Karpas-422 (cell line): ENCODE data around the gene OSTF1. TPM values are rescaled to one million over a fixed set of nuclear protein-coding genes. Genes with fewer than 3 reads are reported as not detected.

Source experiments
- DNase-seq: peaks from one replicate; pipeline ENCODE4 v3.0.0-alpha.2; 2015
- H2AFZ ChIP-seq: fragments of 200-600 bp; sonication (generic); 2 replicates; pipeline ENCODE4 v1.6.1; 2014; ENCODE audit warnings: antibody characterized with exemption, low read length, mixed read lengths
- H3K27ac ChIP-seq: fragments of 200-600 bp; sonication (generic); 2 replicates; pipeline ENCODE4 v1.5.1; 2014; ENCODE audit warnings: mild to moderate bottlenecking, low read length, moderate library complexity
- H3K27me3 ChIP-seq: fragments of 200-600 bp; sonication (generic); 2 replicates; pipeline ENCODE4 v1.6.1; 2014; ENCODE audit warnings: low read length, mixed read lengths
- H3K36me3 ChIP-seq: fragments of 200-600 bp; sonication (generic); 2 replicates; pipeline ENCODE4 v1.6.1; 2014; ENCODE audit warnings: low read length, mixed read lengths; ENCODE audit not compliant: insufficient read depth
- H3K4me1 ChIP-seq: fragments of 200-600 bp; sonication (generic); 2 replicates; pipeline ENCODE4 v1.6.1; 2014; ENCODE audit warnings: mild to moderate bottlenecking, low read length, mixed read lengths
- H3K4me2 ChIP-seq: fragments of 200-600 bp; sonication (generic); 2 replicates; pipeline ENCODE4 v1.6.1; 2014; ENCODE audit warnings: low read length, low read depth, mild to moderate bottlenecking; ENCODE audit not compliant: poor library complexity, severe bottlenecking
- H3K4me3 ChIP-seq: fragments of 200-600 bp; sonication (generic); 2 replicates; pipeline ENCODE4 v1.5.1; 2014; ENCODE audit warnings: mild to moderate bottlenecking, antibody characterized with exemption, low read length, mixed read lengths
- H3K79me2 ChIP-seq: fragments of 200-600 bp; sonication (generic); 2 replicates; pipeline ENCODE4 v1.6.1; 2014; ENCODE audit warnings: mild to moderate bottlenecking, low read length, mixed read lengths
- H3K9ac ChIP-seq: fragments of 200-600 bp; sonication (generic); 2 replicates; pipeline ENCODE4 v1.6.0; 2014; ENCODE audit warnings: low read length
- H3K9me2 ChIP-seq: fragments of 200-600 bp; sonication (generic), shearing (Covaris generic); replicated peaks from 2 replicates; pipeline ENCODE4 v1.6.0; 2014; ENCODE audit warnings: mild to moderate bottlenecking, low read length, moderate library complexity; ENCODE audit not compliant: insufficient read depth
- H3K9me3 ChIP-seq: fragments of 300-700, 200-600 bp; sonication (generic); 2 replicates; pipeline ENCODE4 v1.6.1; 2014; ENCODE audit warnings: low read length, mixed read lengths
- H4K20me1 ChIP-seq: fragments of 200-600 bp; sonication (generic); 2 replicates; pipeline ENCODE4 v1.6.1; 2014; ENCODE audit warnings: mild to moderate bottlenecking, antibody characterized with exemption, low read length, low read depth; ENCODE audit not compliant: insufficient read depth
- total RNA-seq: library from RNA; depleted of rRNA; stranded (reverse); fragments of >200 nt; shearing (Covaris generic); gene quantifications from 2 replicates; pipeline ENCODE4 v1.2.3, GENCODE V29; 2014; ENCODE audit warnings: low replicate concordance

Gene OSTF1
- total RNA-seq, 1 experiment from 2014 or later, result 56.1 TPM

- Histone ChIP-seq H3K4me3 (no peak overlapping the region), H3K9ac (no peak overlapping the region), H3K4me1 (no peaks in the 10 kb centered on the region), H3K4me2 (no peak overlapping the region), H3K27me3 (no peaks in the 10 kb centered on the region), H3K36me3 (no peaks in the 10 kb centered on the region), H3K27ac (no peak overlapping the region), H2AFZ (no peak overlapping the region), H3K79me2 (peaks cover 90% of the 10 kb centered on the region), H3K9me3 (no peaks in the 10 kb centered on the region), H3K9me2 (no peaks in the 10 kb centered on the region), H4K20me1 (no peaks in the 10 kb centered on the region)
- no peak for DNase-seq
Measured at GRCh38 chr9:75105019-75105540, 16.8 kb downstream of the OSTF1 start.

- Histone ChIP-seq H3K4me1 (no peaks in the 10 kb centered on the region), H3K27ac (no peak overlapping the region), H3K27me3 (no peaks in the 10 kb centered on the region), H2AFZ (no peak overlapping the region), H3K9ac (no peak overlapping the region), H3K9me2 (no peaks in the 10 kb centered on the region), H3K9me3 (no peaks in the 10 kb centered on the region), H3K4me3 (no peak overlapping the region), H4K20me1 (no peaks in the 10 kb centered on the region), H3K79me2 (peaks cover 90% of the 10 kb centered on the region), H3K4me2 (no peak overlapping the region), H3K36me3 (no peaks in the 10 kb centered on the region)
- no peak for DNase-seq
Measured at GRCh38 chr9:75105841-75106240, 17.5 kb downstream of the OSTF1 start.

GRCh38 chr9:75106857-75107256, 18.5 kb downstream of the OSTF1 start:
- H3K36me3 ChIP-seq, result no peaks in the 10 kb centered on the region
- H3K27me3 ChIP-seq, result no peaks in the 10 kb centered on the region
- no peak overlapping the region for H3K9ac ChIP-seq
- no peak for DNase-seq
- no peaks in the 10 kb centered on the region for H4K20me1 ChIP-seq
- no peaks in the 10 kb centered on the region for H3K9me3 ChIP-seq
- H3K9me2 ChIP-seq, result no peaks in the 10 kb centered on the region
- H2AFZ ChIP-seq, result no peak overlapping the region
- no peaks in the 10 kb centered on the region for H3K4me1 ChIP-seq
- no peak overlapping the region for H3K27ac ChIP-seq
- no peak overlapping the region for H3K4me3 ChIP-seq
- peaks cover 89% of the 10 kb centered on the region for H3K79me2 ChIP-seq
- H3K4me2 ChIP-seq, result no peak overlapping the region

- H3K4me2 ChIP-seq, result no peak overlapping the region
- H3K36me3 ChIP-seq, result no peaks in the 10 kb centered on the region
- peaks cover 90% of the 10 kb centered on the region for H3K79me2 ChIP-seq
- no peaks in the 10 kb centered on the region for H3K9me2 ChIP-seq
- H3K27me3 ChIP-seq, result no peaks in the 10 kb centered on the region
- no peak overlapping the region for H3K9ac ChIP-seq
- H4K20me1 ChIP-seq, result no peaks in the 10 kb centered on the region
- H3K9me3 ChIP-seq, result no peaks in the 10 kb centered on the region
- no peak for DNase-seq
- H3K27ac ChIP-seq, result no peak overlapping the region
- H3K4me3 ChIP-seq, result no peak overlapping the region
- H2AFZ ChIP-seq, result no peak overlapping the region
- no peaks in the 10 kb centered on the region for H3K4me1 ChIP-seq
Measured at GRCh38 chr9:75108571-75108970, 20.3 kb downstream of the OSTF1 start.

- no peaks in the 10 kb centered on the region for H3K27me3 ChIP-seq
- H3K4me3 ChIP-seq, result no peak overlapping the region
- no peaks in the 10 kb centered on the region for H3K9me2 ChIP-seq
- no peak overlapping the region for H2AFZ ChIP-seq
- no peak for DNase-seq
- no peak overlapping the region for H3K27ac ChIP-seq
- H3K36me3 ChIP-seq, result no peaks in the 10 kb centered on the region
- H3K79me2 ChIP-seq, result peaks cover 90% of the 10 kb centered on the region
- H3K9ac ChIP-seq, result no peak overlapping the region
- H3K9me3 ChIP-seq, result no peaks in the 10 kb centered on the region
- H3K4me2 ChIP-seq, result no peak overlapping the region
- no peaks in the 10 kb centered on the region for H3K4me1 ChIP-seq
- H4K20me1 ChIP-seq, result no peaks in the 10 kb centered on the region
Measured at GRCh38 chr9:75109210-75109839, 21.0 kb downstream of the OSTF1 start.

GRCh38 chr9:75111019-75111622, 22.8 kb downstream of the OSTF1 start:
- Histone ChIP-seq H3K79me2 (peaks cover 86% of the 10 kb centered on the region), H3K4me2 (no peak overlapping the region), H3K9ac (no peak overlapping the region), H3K4me3 (no peak overlapping the region), H3K27ac (no peak overlapping the region), H3K27me3 (no peaks in the 10 kb centered on the region), H3K36me3 (no peaks in the 10 kb centered on the region), H3K4me1 (no peaks in the 10 kb centered on the region), H2AFZ (no peak overlapping the region), H3K9me3 (no peaks in the 10 kb centered on the region), H3K9me2 (no peaks in the 10 kb centered on the region), H4K20me1 (no peaks in the 10 kb centered on the region)
- no peak for DNase-seq

- H3K4me2 ChIP-seq, result no peak overlapping the region
- H3K79me2 ChIP-seq, result peaks cover 89% of the 10 kb centered on the region
Measured at GRCh38 chr9:75112789-75113188, 24.5 kb downstream of the OSTF1 start.

GRCh38 chr9:75116306-75116705, 28.0 kb downstream of the OSTF1 start:
- no peak overlapping the region for H3K4me2 ChIP-seq

More at GRCh38 chr9:75112789-75113188, 24.5 kb downstream of the OSTF1 start:
- H4K20me1 ChIP-seq, result no peaks in the 10 kb centered on the region
- no peak for DNase-seq
- H3K9me3 ChIP-seq, result no peaks in the 10 kb centered on the region
- H2AFZ ChIP-seq, result no peak overlapping the region
- H3K4me1 ChIP-seq, result peaks cover 5% of the 10 kb centered on the region
- no peak overlapping the region for H3K9ac ChIP-seq
- no peaks in the 10 kb centered on the region for H3K36me3 ChIP-seq
- H3K9me2 ChIP-seq, result no peaks in the 10 kb centered on the region
- no peaks in the 10 kb centered on the region for H3K27me3 ChIP-seq
- no peak overlapping the region for H3K27ac ChIP-seq
- no peak overlapping the region for H3K4me3 ChIP-seq

More at GRCh38 chr9:75116306-75116705, 28.0 kb downstream of the OSTF1 start:
- Histone ChIP-seq H3K27me3 (no peaks in the 10 kb centered on the region), H3K36me3 (peaks cover 3% of the 10 kb centered on the region; the same call in 1 of the 2 replicates), H2AFZ (no peak overlapping the region), H3K79me2 (peaks cover 85% of the 10 kb centered on the region), H3K4me3 (no peak overlapping the region), H3K27ac (no peak overlapping the region), H3K9ac (no peak overlapping the region), H3K4me1 (peaks cover 5% of the 10 kb centered on the region), H3K9me3 (no peaks in the 10 kb centered on the region), H4K20me1 (no peaks in the 10 kb centered on the region), H3K9me2 (no peaks in the 10 kb centered on the region)
- DNase-seq, result no peak
